Measurements from ENCODE around the gene PKM. TPM values are rescaled to one million over a fixed set of nuclear protein-coding genes. Genes with fewer than 3 reads are reported as not detected.

The PKM gene
- total and polyA plus RNA-seq, 2 donors: 230 to 524 TPM

GRCh38 chr15:72192416-72192815, 38.6 kb downstream of the PKM start:
- Histone ChIP-seq H3K4me1 (ENCODE audit: insufficient read depth) (no peaks in the 10 kb centered on the region), H3K4me3 (ENCODE audit: low read depth, low read length) (no peak overlapping the region), H3K27ac (ENCODE audit: low read depth) (no peak overlapping the region), H3K36me3 (ENCODE audit: insufficient read depth) (no peaks in the 10 kb centered on the region)
- DNase-seq (ENCODE audit: extremely low spot score): no peak
- WGBS: 81% methylated on average over 3 of the region's 3 CpGs

- H3K4me1 ChIP-seq (ENCODE audit: insufficient read depth): no peaks in the 10 kb centered on the region
- WGBS: 85% methylated on average over 2 of the region's 2 CpGs
- DNase-seq (ENCODE audit: extremely low spot score): no peak
- H3K4me3 ChIP-seq (ENCODE audit: low read depth, low read length): no peak overlapping the region
- no peaks in the 10 kb centered on the region for H3K36me3 ChIP-seq (ENCODE audit: insufficient read depth)
- no peak overlapping the region for H3K27ac ChIP-seq (ENCODE audit: low read depth)
Measured at GRCh38 chr15:72189250-72189902, 41.6 kb downstream of the PKM start.

DNA sequence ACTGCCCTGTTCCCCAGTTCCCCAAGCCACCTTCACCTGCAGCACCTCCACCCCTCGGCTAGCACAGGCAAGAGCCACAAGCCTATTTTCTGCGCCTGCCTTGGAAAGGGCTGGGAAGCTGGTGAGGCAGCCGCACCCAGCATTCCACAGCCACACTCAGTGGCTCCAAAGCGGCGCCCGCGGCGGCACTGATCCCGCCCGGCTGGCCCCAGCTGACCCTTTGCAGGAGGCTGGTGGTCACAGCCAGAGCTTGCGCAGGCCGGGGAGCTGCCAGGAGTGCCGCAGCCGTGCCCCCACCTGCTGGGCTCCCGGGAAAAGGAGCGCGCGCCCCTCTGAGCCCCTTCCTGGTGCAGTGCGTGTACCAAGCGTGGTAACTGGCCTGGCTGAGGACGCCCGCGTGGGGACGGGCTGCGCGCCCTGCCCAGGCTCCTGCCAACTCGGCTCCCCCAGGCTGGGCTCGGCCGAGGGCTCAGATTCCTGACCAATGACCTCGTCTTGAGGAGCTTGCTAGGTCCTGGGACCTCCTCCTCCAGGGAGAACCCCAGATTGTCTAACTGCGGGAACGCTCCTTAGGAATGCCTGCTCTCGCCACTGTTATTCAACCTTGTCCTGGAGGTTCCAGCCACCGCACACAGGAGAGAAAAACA, 46.7 kb downstream of the PKM start:
- no peaks in the 10 kb centered on the region for H3K36me3 ChIP-seq (ENCODE audit: insufficient read depth)
- DNase-seq (ENCODE audit: extremely low spot score): no peak
- H3K4me3 ChIP-seq (ENCODE audit: low read depth, low read length): peak overlapping the region; percentile 17
- no peak overlapping the region for H3K27ac ChIP-seq (ENCODE audit: low read depth)
- no peaks in the 10 kb centered on the region for H3K4me1 ChIP-seq (ENCODE audit: insufficient read depth)
- WGBS: 7% methylated on average over 34 of the region's 34 CpGs

DNA sequence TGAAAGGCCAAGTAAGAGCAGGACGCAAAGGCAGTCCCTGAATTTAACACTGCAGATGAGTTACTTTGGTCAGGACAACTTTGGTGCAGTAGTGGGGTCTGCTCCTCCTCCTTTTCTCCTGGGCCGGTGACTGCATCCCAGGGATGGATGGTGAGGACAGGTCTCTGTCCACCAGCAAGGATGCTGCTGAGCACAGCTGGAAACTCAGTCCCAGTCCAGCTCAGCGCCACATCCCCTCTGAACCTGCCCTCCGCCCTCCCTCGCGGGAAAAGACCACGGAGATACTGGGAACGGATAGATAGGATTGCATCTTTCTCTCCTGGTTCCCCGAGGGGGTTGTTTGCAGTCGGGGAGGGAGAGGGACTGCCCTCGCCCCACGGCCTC, 47.2 kb downstream of the PKM start:
- no peaks in the 10 kb centered on the region for H3K36me3 ChIP-seq (ENCODE audit: insufficient read depth)
- no peak overlapping the region for H3K4me3 ChIP-seq (ENCODE audit: low read depth, low read length)
- no peaks in the 10 kb centered on the region for H3K4me1 ChIP-seq (ENCODE audit: insufficient read depth)
- DNase-seq (ENCODE audit: extremely low spot score): no peak
- H3K27ac ChIP-seq (ENCODE audit: low read depth): no peak overlapping the region
- 38% methylated on average over 12 of the region's 12 CpGs for WGBS

- 89% methylated on average over 3 of the region's 3 CpGs for WGBS
Measured at GRCh38 chr15:72182673-72183072, 48.3 kb downstream of the PKM start.

DNA sequence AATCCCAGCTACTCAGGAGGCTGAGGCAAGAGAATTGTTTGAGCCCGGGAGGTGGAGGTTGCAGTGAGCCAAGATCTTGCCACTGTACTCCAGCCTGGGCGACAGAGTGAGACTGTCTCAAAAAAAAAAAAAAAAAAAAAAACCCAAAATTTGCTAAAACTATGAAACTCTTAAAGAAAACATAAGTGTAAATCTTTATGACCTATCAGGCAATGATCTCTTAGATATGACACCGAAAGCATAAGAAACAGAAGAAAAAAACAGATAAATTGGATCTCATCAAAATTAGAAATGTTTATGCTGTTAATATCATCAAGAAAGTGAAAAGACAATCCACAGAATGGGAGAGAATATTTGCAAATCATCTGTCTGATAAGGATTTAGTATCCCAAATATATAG, 48.7 kb downstream of the PKM start:
- Histone ChIP-seq H3K4me3 (ENCODE audit: low read depth, low read length) (no peak overlapping the region), H3K4me1 (ENCODE audit: insufficient read depth) (no peaks in the 10 kb centered on the region), H3K36me3 (ENCODE audit: insufficient read depth) (no peaks in the 10 kb centered on the region), H3K27ac (ENCODE audit: low read depth) (no peak overlapping the region)
- no peak for DNase-seq (ENCODE audit: extremely low spot score)
- WGBS: 90% methylated on average over 3 of the region's 3 CpGs

More at GRCh38 chr15:72182673-72183072, 48.3 kb downstream of the PKM start:
- Histone ChIP-seq H3K27ac (ENCODE audit: low read depth) (no peak overlapping the region), H3K36me3 (ENCODE audit: insufficient read depth) (no peaks in the 10 kb centered on the region), H3K4me1 (ENCODE audit: insufficient read depth) (no peaks in the 10 kb centered on the region), H3K4me3 (ENCODE audit: low read depth, low read length) (no peak overlapping the region)
- DNase-seq (ENCODE audit: extremely low spot score): no peak

- H3K27ac ChIP-seq (ENCODE audit: low read depth): no peak overlapping the region
- no peaks in the 10 kb centered on the region for H3K36me3 ChIP-seq (ENCODE audit: insufficient read depth)
- no peak for DNase-seq (ENCODE audit: extremely low spot score)
- 93% methylated on average over 5 of the region's 5 CpGs for WGBS
- H3K4me3 ChIP-seq (ENCODE audit: low read depth, low read length): no peak overlapping the region
- H3K4me1 ChIP-seq (ENCODE audit: insufficient read depth): no peaks in the 10 kb centered on the region
Measured at GRCh38 chr15:72180761-72181324, 50.1 kb downstream of the PKM start.

DNA sequence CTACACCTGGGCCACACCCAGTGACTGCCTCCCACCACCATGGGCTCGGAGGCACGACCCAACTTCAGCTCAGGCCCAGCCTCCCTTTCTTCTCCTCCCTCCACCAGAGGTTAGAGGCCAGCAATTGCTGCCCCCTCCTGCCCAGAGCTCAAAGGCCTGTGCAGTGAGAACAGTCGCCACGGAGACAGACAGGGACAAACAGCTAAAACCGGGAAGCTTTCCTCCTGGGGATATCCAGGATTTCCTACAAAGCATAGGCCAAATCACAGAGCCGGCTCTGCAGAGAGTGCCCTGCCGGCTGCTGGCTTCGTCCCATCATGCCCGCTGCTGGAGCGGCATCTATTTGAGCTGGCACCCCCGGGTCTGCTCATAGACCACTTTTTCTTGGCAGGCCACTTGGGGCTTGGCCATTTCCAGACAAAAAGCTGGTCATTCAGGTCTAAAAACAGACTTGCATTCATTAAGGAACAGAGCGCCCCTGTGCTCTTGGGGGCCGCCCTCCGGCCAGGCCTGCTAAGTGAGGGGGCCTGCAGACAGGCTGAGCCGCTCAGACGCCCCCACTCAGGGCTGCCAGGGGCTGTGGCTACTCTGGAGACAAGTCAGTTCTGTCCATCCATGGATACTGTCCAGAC, 50.9 kb downstream of the PKM start:
- Histone ChIP-seq H3K4me3 (ENCODE audit: low read depth, low read length) (no peak overlapping the region), H3K27ac (ENCODE audit: low read depth) (no peak overlapping the region), H3K36me3 (ENCODE audit: insufficient read depth) (no peaks in the 10 kb centered on the region), H3K4me1 (ENCODE audit: insufficient read depth) (no peaks in the 10 kb centered on the region)
- no peak for DNase-seq (ENCODE audit: extremely low spot score)
- 69% methylated on average over 16 of the region's 16 CpGs for WGBS

GRCh38 chr15:72178976-72179585, 51.9 kb downstream of the PKM start:
- DNase-seq (ENCODE audit: extremely low spot score): no peak
- Histone ChIP-seq H3K4me1 (ENCODE audit: insufficient read depth) (no peaks in the 10 kb centered on the region), H3K4me3 (ENCODE audit: low read depth, low read length) (no peak overlapping the region), H3K36me3 (ENCODE audit: insufficient read depth) (no peaks in the 10 kb centered on the region), H3K27ac (ENCODE audit: low read depth) (no peak overlapping the region)
- WGBS: 92% methylated on average over 13 of the region's 13 CpGs

DNA sequence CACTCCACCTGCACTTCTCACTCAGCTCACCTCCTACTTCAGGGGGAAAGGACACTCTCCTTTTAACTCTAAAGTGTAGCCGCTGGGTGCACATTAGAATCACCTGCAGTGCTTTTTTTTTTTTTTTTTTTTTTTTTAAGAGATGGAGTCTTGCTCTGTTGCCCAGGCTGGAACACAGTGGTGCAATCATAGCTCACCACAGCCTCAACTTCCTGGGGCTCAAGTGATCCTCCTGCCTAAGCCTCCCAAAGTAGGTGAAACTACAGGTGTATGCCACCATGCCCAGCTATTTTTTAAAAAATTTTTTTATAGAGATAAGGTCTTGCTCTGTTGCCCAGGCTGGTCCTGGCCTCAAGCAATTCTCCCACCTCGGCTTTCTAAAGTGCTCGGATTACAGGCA, 54.2 kb downstream of the PKM start:
- H3K4me3 ChIP-seq (ENCODE audit: low read depth, low read length): no peak overlapping the region
- no peak for DNase-seq (ENCODE audit: extremely low spot score)
- WGBS: 85% methylated on average over 3 of the region's 3 CpGs
- no peak overlapping the region for H3K27ac ChIP-seq (ENCODE audit: low read depth)
- no peaks in the 10 kb centered on the region for H3K36me3 ChIP-seq (ENCODE audit: insufficient read depth)
- no peaks in the 10 kb centered on the region for H3K4me1 ChIP-seq (ENCODE audit: insufficient read depth)

- WGBS: 61% methylated on average over 6 of the region's 6 CpGs
- H3K27ac ChIP-seq (ENCODE audit: low read depth): no peak overlapping the region
- no peak for DNase-seq (ENCODE audit: extremely low spot score)
- no peaks in the 10 kb centered on the region for H3K4me1 ChIP-seq (ENCODE audit: insufficient read depth)
- H3K4me3 ChIP-seq (ENCODE audit: low read depth, low read length): no peak overlapping the region
- H3K36me3 ChIP-seq (ENCODE audit: insufficient read depth): no peaks in the 10 kb centered on the region
Measured at GRCh38 chr15:72176159-72176558, 54.8 kb downstream of the PKM start.

GRCh38 chr15:72175186-72176044, 55.6 kb downstream of the PKM start:
- DNase-seq (ENCODE audit: extremely low spot score): no peak
- WGBS: 88% methylated on average over 15 of the region's 15 CpGs
- Histone ChIP-seq H3K27ac (ENCODE audit: low read depth) (no peak overlapping the region), H3K36me3 (ENCODE audit: insufficient read depth) (no peaks in the 10 kb centered on the region), H3K4me1 (ENCODE audit: insufficient read depth) (no peaks in the 10 kb centered on the region), H3K4me3 (ENCODE audit: low read depth, low read length) (no peak overlapping the region)

DNA sequence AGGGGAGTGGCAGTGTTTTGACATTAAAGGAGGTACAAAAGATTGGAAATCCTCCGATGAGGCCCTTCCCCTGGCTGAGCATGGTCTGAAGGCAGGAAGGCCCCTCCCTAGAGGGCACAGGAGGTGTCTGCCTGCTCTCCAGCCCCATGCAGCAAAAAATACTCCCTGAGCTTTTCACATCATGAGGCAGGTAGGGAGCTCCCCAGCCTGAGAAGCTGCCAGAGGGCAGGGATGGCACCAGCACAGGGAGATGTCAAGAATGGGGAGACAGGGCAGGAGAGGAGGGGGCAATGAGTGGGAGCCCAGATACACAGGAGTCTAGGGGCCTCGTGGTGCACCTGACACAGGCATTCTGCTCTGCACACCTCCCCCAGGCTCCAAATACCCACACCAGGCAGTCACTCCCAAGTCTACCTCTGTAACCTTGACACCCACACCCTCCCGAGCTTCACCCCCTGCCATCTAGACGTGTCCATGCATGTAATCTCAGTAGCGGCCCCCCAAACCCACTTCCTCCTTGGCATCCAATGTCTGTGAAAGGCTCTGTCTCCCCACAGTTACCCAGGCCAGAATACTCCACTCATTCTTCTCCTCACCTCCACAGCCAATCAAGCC, 56.3 kb downstream of the PKM start:
- Histone ChIP-seq H3K27ac (ENCODE audit: low read depth) (no peak overlapping the region), H3K4me3 (ENCODE audit: low read depth, low read length) (no peak overlapping the region), H3K4me1 (ENCODE audit: insufficient read depth) (no peaks in the 10 kb centered on the region), H3K36me3 (ENCODE audit: insufficient read depth) (no peaks in the 10 kb centered on the region)
- DNase-seq (ENCODE audit: extremely low spot score): no peak
- WGBS: 66% methylated on average over 5 of the region's 5 CpGs
